ENCODE measurements around the gene ATP2C2.

The ATP2C2 gene

GRCh38 chr16:84380405-84380804 lies 12.1 kb downstream of the ATP2C2 start:
- Histone ChIP-seq H3K27me3 (ENCODE audit: control insufficient read depth in 1 of 2, insufficient read depth in 1 of 2, low read length in 2 of 2) (peaks cover 23 to 63% of the 10 kb centered on the region in 2 experiments), H3K9ac (ENCODE audit: low read length) (no peak overlapping the region), H2AK5ac (ENCODE audit: low read length, severe bottlenecking) (no peak overlapping the region), H3K18ac (ENCODE audit: low read depth in 1 of 2, low read length in 2 of 2) (no peak overlapping the region), H3K4me1 (ENCODE audit: control insufficient read depth, insufficient read depth, low read depth, low read length) (no peaks in the 10 kb centered on the region), H3K9me3 (ENCODE audit: control insufficient read depth, low read length) (peaks cover 12% of the 10 kb centered on the region), H3K79me1 (replicated peaks; ENCODE audit: low read length, poor library complexity, severe bottlenecking) (no peaks in the 10 kb centered on the region), H2BK120ac (ENCODE audit: low read depth, low read length) (no peak overlapping the region), H3K23ac (ENCODE audit: low read length in 2 of 2) (no peak overlapping the region), H3K4me3 (ENCODE audit: insufficient read depth in 1 of 2, low read depth in 1 of 2, low read length in 2 of 2) (no peak overlapping the region), H2AFZ (ENCODE audit: low read depth, low read length) (no peak overlapping the region), H2BK15ac (ENCODE audit: low read depth, poor library complexity, severe bottlenecking) (no peak overlapping the region), H3K4me2 (ENCODE audit: low read length, poor library complexity, severe bottlenecking) (no peak overlapping the region), H2BK12ac (ENCODE audit: low read length in 2 of 2) (no peak overlapping the region), H2BK5ac (ENCODE audit: low read depth, low read length, poor library complexity, severe bottlenecking) (no peak overlapping the region), H3K4ac (ENCODE audit: low read depth in 1 of 2, low read length in 2 of 2) (no peak overlapping the region), H4K8ac (ENCODE audit: low read length) (no peak overlapping the region), H3K27ac (ENCODE audit: low read length, poor library complexity, severe bottlenecking) (no peak overlapping the region), H4K91ac (ENCODE audit: low read length) (no peak overlapping the region), H3K36me3 (ENCODE audit: control insufficient read depth in 1 of 2, insufficient read depth in 2 of 2, low read depth in 1 of 2, low read length in 2 of 2) (no peaks in the 10 kb centered on the region), H3K14ac (ENCODE audit: low read length in 2 of 2) (no peak overlapping the region)
- DNase-seq = no peak
- WGBS = 96% methylated on average over 6 of the region's 8 CpGs

GRCh38 chr16:84382396-84382795 lies 14.1 kb downstream of the ATP2C2 start:
- WGBS = 93% methylated on average over 4 of the region's 4 CpGs

GRCh38 chr16:84383106-84383505 lies 14.8 kb downstream of the ATP2C2 start:
- Histone ChIP-seq H2AFZ (ENCODE audit: low read depth, low read length) (no peak overlapping the region), H3K27ac (ENCODE audit: low read length, poor library complexity, severe bottlenecking) (no peak overlapping the region), H3K4me2 (ENCODE audit: low read length, poor library complexity, severe bottlenecking) (no peak overlapping the region), H3K36me3 (ENCODE audit: control insufficient read depth in 1 of 2, insufficient read depth in 2 of 2, low read depth in 1 of 2, low read length in 2 of 2) (no peaks in the 10 kb centered on the region), H3K4me1 (ENCODE audit: control insufficient read depth, insufficient read depth, low read depth, low read length) (no peaks in the 10 kb centered on the region), H4K91ac (ENCODE audit: low read length) (no peak overlapping the region), H3K23ac (ENCODE audit: low read length in 2 of 2) (no peak overlapping the region), H3K9ac (ENCODE audit: low read length) (no peak overlapping the region), H3K79me1 (replicated peaks; ENCODE audit: low read length, poor library complexity, severe bottlenecking) (no peaks in the 10 kb centered on the region), H2BK12ac (ENCODE audit: low read length in 2 of 2) (no peak overlapping the region), H2AK5ac (ENCODE audit: low read length, severe bottlenecking) (no peak overlapping the region), H3K14ac (ENCODE audit: low read length in 2 of 2) (no peak overlapping the region), H3K9me3 (ENCODE audit: control insufficient read depth, low read length) (peaks cover 23% of the 10 kb centered on the region), H2BK5ac (ENCODE audit: low read depth, low read length, poor library complexity, severe bottlenecking) (no peak overlapping the region), H2BK120ac (ENCODE audit: low read depth, low read length) (no peak overlapping the region), H3K4me3 (ENCODE audit: insufficient read depth in 1 of 2, low read depth in 1 of 2, low read length in 2 of 2) (no peak overlapping the region), H3K18ac (ENCODE audit: low read depth in 1 of 2, low read length in 2 of 2) (no peak overlapping the region), H3K4ac (ENCODE audit: low read depth in 1 of 2, low read length in 2 of 2) (no peak overlapping the region), H3K27me3 (ENCODE audit: control insufficient read depth in 1 of 2, insufficient read depth in 1 of 2, low read length in 2 of 2) (peaks cover 13 to 39% of the 10 kb centered on the region in 2 experiments), H4K8ac (ENCODE audit: low read length) (no peak overlapping the region), H2BK15ac (ENCODE audit: low read depth, poor library complexity, severe bottlenecking) (no peak overlapping the region)
- no peak for DNase-seq
- WGBS = 96% methylated on average over 7 of the region's 7 CpGs

More at GRCh38 chr16:84382396-84382795, 14.1 kb downstream of the ATP2C2 start:
- no peaks in the 10 kb centered on the region for H3K4me1 ChIP-seq (ENCODE audit: control insufficient read depth, insufficient read depth, low read depth, low read length)
- no peak overlapping the region for H4K8ac ChIP-seq (ENCODE audit: low read length)
- H3K4me3 ChIP-seq (ENCODE audit: insufficient read depth in 1 of 2, low read depth in 1 of 2, low read length in 2 of 2) = no peak overlapping the region
- no peak overlapping the region for H3K14ac ChIP-seq (ENCODE audit: low read length in 2 of 2)
- no peak overlapping the region for H3K27ac ChIP-seq (ENCODE audit: low read length, poor library complexity, severe bottlenecking)
- H3K27me3 ChIP-seq (ENCODE audit: control insufficient read depth in 1 of 2, insufficient read depth in 1 of 2, low read length in 2 of 2) = peaks cover 17 to 46% of the 10 kb centered on the region in 2 experiments
- H3K9me3 ChIP-seq (ENCODE audit: control insufficient read depth, low read length) = peaks cover 23% of the 10 kb centered on the region
- H2BK12ac ChIP-seq (ENCODE audit: low read length in 2 of 2) = no peak overlapping the region
- no peak overlapping the region for H2AFZ ChIP-seq (ENCODE audit: low read depth, low read length)
- H3K79me1 ChIP-seq (replicated peaks; ENCODE audit: low read length, poor library complexity, severe bottlenecking) = no peaks in the 10 kb centered on the region
- no peak overlapping the region for H3K23ac ChIP-seq (ENCODE audit: low read length in 2 of 2)
- no peak overlapping the region for H2BK120ac ChIP-seq (ENCODE audit: low read depth, low read length)
- no peak overlapping the region for H3K4ac ChIP-seq (ENCODE audit: low read depth in 1 of 2, low read length in 2 of 2)
- no peak overlapping the region for H2BK15ac ChIP-seq (ENCODE audit: low read depth, poor library complexity, severe bottlenecking)
- no peak overlapping the region for H2AK5ac ChIP-seq (ENCODE audit: low read length, severe bottlenecking)
- no peak overlapping the region for H3K4me2 ChIP-seq (ENCODE audit: low read length, poor library complexity, severe bottlenecking)
- no peak overlapping the region for H3K9ac ChIP-seq (ENCODE audit: low read length)
- H2BK5ac ChIP-seq (ENCODE audit: low read depth, low read length, poor library complexity, severe bottlenecking) = no peak overlapping the region
- H3K18ac ChIP-seq (ENCODE audit: low read depth in 1 of 2, low read length in 2 of 2) = no peak overlapping the region
- DNase-seq = no peak
- H3K36me3 ChIP-seq (ENCODE audit: control insufficient read depth in 1 of 2, insufficient read depth in 2 of 2, low read depth in 1 of 2, low read length in 2 of 2) = no peaks in the 10 kb centered on the region
- H4K91ac ChIP-seq (ENCODE audit: low read length) = no peak overlapping the region

- Histone ChIP-seq H3K18ac (ENCODE audit: low read depth in 1 of 2, low read length in 2 of 2) (no peak overlapping the region), H2BK15ac (ENCODE audit: low read depth, poor library complexity, severe bottlenecking) (no peak overlapping the region), H3K9me3 (ENCODE audit: control insufficient read depth, low read length) (peaks cover 23% of the 10 kb centered on the region), H4K8ac (ENCODE audit: low read length) (no peak overlapping the region), H3K9ac (ENCODE audit: low read length) (no peak overlapping the region), H3K79me1 (replicated peaks; ENCODE audit: low read length, poor library complexity, severe bottlenecking) (no peaks in the 10 kb centered on the region), H2AFZ (ENCODE audit: low read depth, low read length) (no peak overlapping the region), H4K91ac (ENCODE audit: low read length) (no peak overlapping the region), H2BK5ac (ENCODE audit: low read depth, low read length, poor library complexity, severe bottlenecking) (no peak overlapping the region), H3K4ac (ENCODE audit: low read depth in 1 of 2, low read length in 2 of 2) (no peak overlapping the region), H3K4me1 (ENCODE audit: control insufficient read depth, insufficient read depth, low read depth, low read length) (no peaks in the 10 kb centered on the region), H3K14ac (ENCODE audit: low read length in 2 of 2) (no peak overlapping the region), H2BK12ac (ENCODE audit: low read length in 2 of 2) (no peak overlapping the region), H2BK120ac (ENCODE audit: low read depth, low read length) (no peak overlapping the region), H2AK5ac (ENCODE audit: low read length, severe bottlenecking) (no peak overlapping the region), H3K36me3 (ENCODE audit: control insufficient read depth in 1 of 2, insufficient read depth in 2 of 2, low read depth in 1 of 2, low read length in 2 of 2) (no peaks in the 10 kb centered on the region), H3K27me3 (ENCODE audit: control insufficient read depth in 1 of 2, insufficient read depth in 1 of 2, low read length in 2 of 2) (peaks cover under 1 to 18% of the 10 kb centered on the region in 2 experiments), H3K23ac (ENCODE audit: low read length in 2 of 2) (no peak overlapping the region), H3K27ac (ENCODE audit: low read length, poor library complexity, severe bottlenecking) (no peak overlapping the region), H3K4me2 (ENCODE audit: low read length, poor library complexity, severe bottlenecking) (no peak overlapping the region), H3K4me3 (ENCODE audit: insufficient read depth in 1 of 2, low read depth in 1 of 2, low read length in 2 of 2) (no peak overlapping the region)
- 87% methylated on average over 2 of the region's 3 CpGs for WGBS
- no peak for DNase-seq
Observed at GRCh38 chr16:84386047-84386446, 17.7 kb downstream of the ATP2C2 start.
